GM10266 (cell line): ENCODE results near the gene SMAD3.

ENCODE experiments used
- DNase-seq: peaks from one replicate; pipeline ENCODE4 v3.0.0; 2012; ENCODE audit errors: extremely low spot score
- CTCF ChIP-seq: IDR thresholded peaks from 2 replicates; pipeline ENCODE4 v1.5.1; 2012; ENCODE audit warnings: mild to moderate bottlenecking, low read depth; ENCODE audit not compliant: control insufficient read depth, insufficient read depth; ENCODE audit errors: missing control alignments

Gene SMAD3

GRCh38 chr15:67021455-67021854 is 43.9 kb upstream of the SMAD3 start:
- DNase-seq: no peak
- TF ChIP-seq CTCF: no peak

GRCh38 chr15:67022587-67023105 is 42.8 kb upstream of the SMAD3 start:
- DNase-seq: no peak
- TF ChIP-seq CTCF: no peak

GRCh38 chr15:67023517-67024313 is 41.7 kb upstream of the SMAD3 start:
- TF ChIP-seq CTCF: no peak
- DNase-seq: no peak

- TF ChIP-seq CTCF: no peak
- no peak for DNase-seq
Measured at GRCh38 chr15:67024314-67024997, 40.9 kb upstream of the SMAD3 start.

- DNase-seq: no peak
- no peak for TF ChIP-seq CTCF
Measured at GRCh38 chr15:67024998-67025368, 40.4 kb upstream of the SMAD3 start.

GRCh38 chr15:67025719-67026609 is 39.4 kb upstream of the SMAD3 start:
- TF ChIP-seq CTCF: no peak
- no peak for DNase-seq
